ENCODE data around the gene SNRK.

DNA sequence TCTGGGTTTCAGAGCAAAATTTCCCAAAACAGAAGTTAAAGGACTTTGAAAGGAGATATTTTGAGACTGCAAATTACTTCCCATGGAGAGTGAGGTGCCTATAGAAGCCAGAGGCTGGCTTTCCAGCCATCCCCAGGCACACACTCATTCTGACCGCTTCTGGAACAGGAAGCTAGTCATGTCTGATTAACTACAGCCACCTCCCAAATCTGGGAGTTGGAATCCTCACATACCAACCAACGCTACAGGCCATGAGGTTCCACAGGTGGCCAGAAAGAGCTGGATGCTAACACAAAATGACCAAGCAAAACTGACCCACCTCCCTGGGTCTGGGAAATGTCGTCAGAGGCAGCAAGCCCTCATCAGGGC is 87.2 kb downstream of the SNRK start:
- TF ChIP-seq, protein P1, sequence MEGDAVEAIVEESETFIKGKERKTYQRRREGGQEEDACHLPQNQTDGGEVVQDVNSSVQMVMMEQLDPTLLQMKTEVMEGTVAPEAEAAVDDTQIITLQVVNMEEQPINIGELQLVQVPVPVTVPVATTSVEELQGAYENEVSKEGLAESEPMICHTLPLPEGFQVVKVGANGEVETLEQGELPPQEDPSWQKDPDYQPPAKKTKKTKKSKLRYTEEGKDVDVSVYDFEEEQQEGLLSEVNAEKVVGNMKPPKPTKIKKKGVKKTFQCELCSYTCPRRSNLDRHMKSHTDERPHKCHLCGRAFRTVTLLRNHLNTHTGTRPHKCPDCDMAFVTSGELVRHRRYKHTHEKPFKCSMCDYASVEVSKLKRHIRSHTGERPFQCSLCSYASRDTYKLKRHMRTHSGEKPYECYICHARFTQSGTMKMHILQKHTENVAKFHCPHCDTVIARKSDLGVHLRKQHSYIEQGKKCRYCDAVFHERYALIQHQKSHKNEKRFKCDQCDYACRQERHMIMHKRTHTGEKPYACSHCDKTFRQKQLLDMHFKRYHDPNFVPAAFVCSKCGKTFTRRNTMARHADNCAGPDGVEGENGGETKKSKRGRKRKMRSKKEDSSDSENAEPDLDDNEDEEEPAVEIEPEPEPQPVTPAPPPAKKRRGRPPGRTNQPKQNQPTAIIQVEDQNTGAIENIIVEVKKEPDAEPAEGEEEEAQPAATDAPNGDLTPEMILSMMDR (IDR thresholded peaks at IDR 0.05), result no peak
- TF ChIP-seq POLR2A (IDR thresholded peaks at IDR 0.05; ENCODE audit: low read depth) (no peak), POLR2AphosphoS5 (IDR thresholded peaks at IDR 0.05) (no peak), EP300 (IDR thresholded peaks at IDR 0.05) (no peak)

Data from esophagus muscularis mucosa (tissue), 4 donors.